Duodenal mucosa (tissue), 2 donors: Measurements from ENCODE around the gene SMAD5.

Source experiments
- H3K27ac ChIP-seq: one replicate; pipeline ENCODE4 v1.7.0; 2013; ENCODE audit warnings: low read depth, low read length
- H3K27me3 ChIP-seq, 2 donors: one replicate each; pipeline ENCODE4 v1.7.0; 2013; ENCODE audit warnings: low read length in 2 of 2, control low read depth in 1 of 2; ENCODE audit not compliant: insufficient read depth in 2 of 2, control insufficient read depth in 1 of 2
- H3K36me3 ChIP-seq, 2 donors: one replicate each; pipeline ENCODE4 v1.7.0; 2013; ENCODE audit warnings: low read length in 2 of 2, control low read depth in 1 of 2; ENCODE audit not compliant: insufficient read depth in 2 of 2, control insufficient read depth in 1 of 2
- H3K4me1 ChIP-seq, 2 donors: one replicate each; pipeline ENCODE4 v1.7.0; 2013; ENCODE audit warnings: low read length in 2 of 2, control low read depth in 1 of 2; ENCODE audit not compliant: insufficient read depth in 2 of 2, control insufficient read depth in 1 of 2
- H3K4me3 ChIP-seq, 2 donors: one replicate each; pipeline ENCODE4 v1.7.0; 2013; ENCODE audit warnings: low read length in 2 of 2, low read depth in 1 of 2
- H3K9ac ChIP-seq, 2 donors: one replicate each; pipeline ENCODE4 v1.7.0; 2013; ENCODE audit warnings: low read length in 2 of 2, low read depth in 1 of 2
- H3K9me3 ChIP-seq, 2 donors: one replicate each; pipeline ENCODE4 v1.7.0; 2013; ENCODE audit warnings: low read length in 2 of 2, control low read depth in 1 of 2; ENCODE audit not compliant: control insufficient read depth in 1 of 2

Gene SMAD5

GRCh38 chr5:136153581-136154236, 21.1 kb downstream of the SMAD5 start:
- Histone ChIP-seq H3K4me3 (no peak overlapping the region), H3K9me3 (no peaks in the 10 kb centered on the region), H3K4me1 (peaks cover 3 to 9% of the 10 kb centered on the region in 2 donors), H3K9ac (no peak overlapping the region), H3K36me3 (peaks cover 14 to 29% of the 10 kb centered on the region in 2 donors), H3K27ac (no peak overlapping the region), H3K27me3 (no peaks in the 10 kb centered on the region)

GRCh38 chr5:136155078-136155477, 22.4 kb downstream of the SMAD5 start:
- no peak overlapping the region for H3K9ac ChIP-seq
- no peaks in the 10 kb centered on the region for H3K27me3 ChIP-seq
- H3K27ac ChIP-seq = no peak overlapping the region
- peaks cover 3 to 4% of the 10 kb centered on the region in 2 donors for H3K4me1 ChIP-seq
- H3K36me3 ChIP-seq = peaks cover 14 to 29% of the 10 kb centered on the region in 2 donors
- no peak overlapping the region for H3K4me3 ChIP-seq
- no peaks in the 10 kb centered on the region for H3K9me3 ChIP-seq

- Histone ChIP-seq H3K9ac (no peak overlapping the region), H3K9me3 (no peaks in the 10 kb centered on the region), H3K4me1 (peaks cover 3% of the 10 kb centered on the region in 2 donors), H3K27ac (no peak overlapping the region), H3K27me3 (no peaks in the 10 kb centered on the region), H3K4me3 (no peak overlapping the region), H3K36me3 (peaks cover 14 to 31% of the 10 kb centered on the region in 2 donors)
Measured at GRCh38 chr5:136155761-136156160, 23.1 kb downstream of the SMAD5 start.

- Histone ChIP-seq H3K9ac (no peak overlapping the region), H3K4me1 (peaks cover 3% of the 10 kb centered on the region in 2 donors), H3K9me3 (no peaks in the 10 kb centered on the region), H3K27ac (no peak overlapping the region), H3K36me3 (peaks cover 14 to 43% of the 10 kb centered on the region in 2 donors), H3K27me3 (no peaks in the 10 kb centered on the region), H3K4me3 (no peak overlapping the region)
Measured at GRCh38 chr5:136157514-136157913, 24.9 kb downstream of the SMAD5 start.

- Histone ChIP-seq H3K27ac (no peak overlapping the region), H3K9me3 (no peaks in the 10 kb centered on the region), H3K9ac (no peak overlapping the region), H3K36me3 (peaks cover 4 to 47% of the 10 kb centered on the region in 2 donors), H3K27me3 (no peaks in the 10 kb centered on the region), H3K4me3 (no peak overlapping the region), H3K4me1 (peaks cover 3% of the 10 kb centered on the region in 2 donors)
Measured at GRCh38 chr5:136159457-136159856, 26.8 kb downstream of the SMAD5 start.

- no peaks in the 10 kb centered on the region for H3K27me3 ChIP-seq
- H3K36me3 ChIP-seq = peaks cover 0 to 32% of the 10 kb centered on the region in 2 donors
- H3K27ac ChIP-seq = no peak overlapping the region
- no peak overlapping the region for H3K9ac ChIP-seq
- peaks cover under 1 to 3% of the 10 kb centered on the region in 2 donors for H3K4me1 ChIP-seq
- H3K4me3 ChIP-seq = no peak overlapping the region
- no peaks in the 10 kb centered on the region for H3K9me3 ChIP-seq
Measured at GRCh38 chr5:136162008-136162407, 29.4 kb downstream of the SMAD5 start.

- Histone ChIP-seq H3K4me1 (no peaks in the 10 kb centered on the region), H3K27ac (no peak overlapping the region), H3K27me3 (no peaks in the 10 kb centered on the region), H3K4me3 (no peak overlapping the region), H3K36me3 (peaks cover 0 to 39% of the 10 kb centered on the region in 2 donors), H3K9me3 (no peaks in the 10 kb centered on the region), H3K9ac (no peak overlapping the region)
Measured at GRCh38 chr5:136164226-136164625, 31.6 kb downstream of the SMAD5 start.

GRCh38 chr5:136166909-136167308, 34.3 kb downstream of the SMAD5 start:
- H3K36me3 ChIP-seq = peaks cover 2 to 33% of the 10 kb centered on the region in 2 donors

GRCh38 chr5:136169218-136169617, 36.6 kb downstream of the SMAD5 start:
- no peaks in the 10 kb centered on the region for H3K27me3 ChIP-seq
- H3K27ac ChIP-seq = no peak overlapping the region
- H3K9me3 ChIP-seq = no peaks in the 10 kb centered on the region
- no peaks in the 10 kb centered on the region for H3K4me1 ChIP-seq
- H3K9ac ChIP-seq = no peak overlapping the region
- H3K4me3 ChIP-seq = no peak overlapping the region
- peaks cover 13 to 30% of the 10 kb centered on the region in 2 donors for H3K36me3 ChIP-seq

More at GRCh38 chr5:136166909-136167308, 34.3 kb downstream of the SMAD5 start:
- H3K27me3 ChIP-seq = no peaks in the 10 kb centered on the region
- H3K4me1 ChIP-seq = no peaks in the 10 kb centered on the region
- no peak overlapping the region for H3K9ac ChIP-seq
- no peak overlapping the region for H3K4me3 ChIP-seq
- H3K27ac ChIP-seq = no peak overlapping the region
- H3K9me3 ChIP-seq = no peaks in the 10 kb centered on the region

GRCh38 chr5:136174021-136174659, 41.5 kb downstream of the SMAD5 start:
- H3K9me3 ChIP-seq = no peaks in the 10 kb centered on the region
- H3K27ac ChIP-seq = no peak overlapping the region
- H3K4me3 ChIP-seq = no peak overlapping the region
- H3K27me3 ChIP-seq = no peaks in the 10 kb centered on the region
- H3K9ac ChIP-seq = no peak overlapping the region
- H3K4me1 ChIP-seq = no peaks in the 10 kb centered on the region
- peaks cover 21 to 24% of the 10 kb centered on the region in 2 donors for H3K36me3 ChIP-seq
